Spleen (tissue), 7 donors: ENCODE data around the gene RIMBP2.

Experiments used
- POLR2A ChIP-seq, 3 donors: fragments of 450-650 bp; IDR thresholded peaks; one replicate each; pipeline ENCODE4 v1.5.1; 2017; ENCODE audit warnings: antibody characterized with exemption in 3 of 3, mild to moderate bottlenecking in 1 of 3
- POLR2AphosphoS5 ChIP-seq, 3 donors: sonication (generic); formaldehyde crosslinking; IDR thresholded peaks; one replicate each; pipeline ENCODE4 v1.5.1; 2017; ENCODE audit warnings: antibody characterized with exemption in 3 of 3
- TF ChIP-seq, protein P1 (sequence below), 11 experiments: fragments of 200-600 bp in 7 of 11; fragments of 450-650 bp in 4 of 11; sonication (generic) in 4 of 11; IDR thresholded peaks in 8 of 11; conservative IDR thresholded peaks in 3 of 11; 1 replicate in 7 of 11; 2 replicates in 4 of 11; pipeline versions ENCODE4 v1.4.0 to v1.8.0; 2016 to 2021; ENCODE audit warnings: antibody characterized with exemption in 11 of 11, inconsistent platforms in 4 of 11, mild to moderate bottlenecking in 1 of 11
- donor health status: DM: no; HTN: no; CAD: no; lungs with moderate emphysema.
- donor health status: DM: no; HTN: no; CAD: no.
- donor health status: DM: no; HTN: no; CAD: no.

DNA sequence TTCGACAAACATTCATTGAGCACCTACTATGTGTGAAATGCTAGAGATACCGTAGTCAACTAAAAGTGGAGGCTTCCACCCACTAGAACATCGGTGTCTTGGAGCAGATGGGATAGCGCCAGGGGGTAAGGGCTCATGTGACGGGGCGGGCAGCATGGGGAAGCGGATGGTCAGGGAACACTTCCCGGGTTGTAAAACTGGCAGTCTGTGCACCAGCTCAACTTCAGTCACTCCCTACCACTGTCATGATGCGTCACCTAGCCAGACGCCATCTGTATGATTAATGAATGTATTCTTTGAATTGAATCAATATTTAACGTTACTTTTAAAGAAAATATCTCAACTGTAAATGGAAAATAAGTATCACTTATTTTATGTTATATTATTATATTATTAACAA lies 284.9 kb downstream of the RIMBP2 start:
- TF ChIP-seq, protein P1, sequence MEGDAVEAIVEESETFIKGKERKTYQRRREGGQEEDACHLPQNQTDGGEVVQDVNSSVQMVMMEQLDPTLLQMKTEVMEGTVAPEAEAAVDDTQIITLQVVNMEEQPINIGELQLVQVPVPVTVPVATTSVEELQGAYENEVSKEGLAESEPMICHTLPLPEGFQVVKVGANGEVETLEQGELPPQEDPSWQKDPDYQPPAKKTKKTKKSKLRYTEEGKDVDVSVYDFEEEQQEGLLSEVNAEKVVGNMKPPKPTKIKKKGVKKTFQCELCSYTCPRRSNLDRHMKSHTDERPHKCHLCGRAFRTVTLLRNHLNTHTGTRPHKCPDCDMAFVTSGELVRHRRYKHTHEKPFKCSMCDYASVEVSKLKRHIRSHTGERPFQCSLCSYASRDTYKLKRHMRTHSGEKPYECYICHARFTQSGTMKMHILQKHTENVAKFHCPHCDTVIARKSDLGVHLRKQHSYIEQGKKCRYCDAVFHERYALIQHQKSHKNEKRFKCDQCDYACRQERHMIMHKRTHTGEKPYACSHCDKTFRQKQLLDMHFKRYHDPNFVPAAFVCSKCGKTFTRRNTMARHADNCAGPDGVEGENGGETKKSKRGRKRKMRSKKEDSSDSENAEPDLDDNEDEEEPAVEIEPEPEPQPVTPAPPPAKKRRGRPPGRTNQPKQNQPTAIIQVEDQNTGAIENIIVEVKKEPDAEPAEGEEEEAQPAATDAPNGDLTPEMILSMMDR (IDR thresholded peaks at IDR 0.05 in 8 of 11, conservative IDR thresholded peaks at IDR 0.05 in 3 of 11): no peak
- TF ChIP-seq POLR2A (IDR thresholded peaks at IDR 0.05) (no peak), POLR2AphosphoS5 (IDR thresholded peaks at IDR 0.05) (no peak)
